Effector memory CD4-positive, alpha-beta T cell (primary cell): ENCODE results near the gene AQR.

Experiments
- DNase-seq, 3 donors: peaks; one replicate each; pipeline ENCODE4 v3.0.0-alpha.2; 2020
- H3K27ac ChIP-seq: 2 replicates; pipeline ENCODE4 v1.7.0; 2013; ENCODE audit warnings: mild to moderate bottlenecking, low read length, moderate library complexity; ENCODE audit not compliant: insufficient read depth, poor library complexity, severe bottlenecking
- H3K27me3 ChIP-seq: replicated peaks from 2 replicates; pipeline ENCODE4 v1.7.0; 2013; ENCODE audit warnings: mild to moderate bottlenecking, low read length; ENCODE audit not compliant: insufficient read depth, control insufficient read depth, poor library complexity, severe bottlenecking
- H3K36me3 ChIP-seq: 2 replicates; pipeline ENCODE4 v1.7.0; 2013; ENCODE audit warnings: mild to moderate bottlenecking, low read length, moderate library complexity; ENCODE audit not compliant: control insufficient read depth, insufficient read depth
- H3K4me1 ChIP-seq: 2 replicates; pipeline ENCODE4 v1.7.0; 2013; ENCODE audit warnings: low read length, mild to moderate bottlenecking; ENCODE audit not compliant: control insufficient read depth, insufficient read depth, poor library complexity, severe bottlenecking
- H3K4me3 ChIP-seq: 2 replicates; pipeline ENCODE4 v1.7.0; 2013; ENCODE audit warnings: low read length, low read depth, mild to moderate bottlenecking; ENCODE audit not compliant: insufficient read depth, poor library complexity, severe bottlenecking
- H3K9me3 ChIP-seq: 2 replicates; pipeline ENCODE4 v1.7.0; 2013; ENCODE audit warnings: mild to moderate bottlenecking, low read length, moderate library complexity; ENCODE audit not compliant: control insufficient read depth
- total RNA-seq, 3 donors: gene quantifications; one replicate each; lab custom pipeline; 2026; lab: John Stamatoyannopoulos, UW

Gene AQR
- total RNA-seq, result 91.8 to 106 (median 95.1) reads per million in 3 donors

GRCh38 chr15:34969340-34970097, at the start of gene AQR:
Gene AQR, minus strand, starts transcription at chr15:34969742. Its CDS starts 129 bp downstream, at chr15:34969613.
- Histone ChIP-seq H3K27ac (peak within 1 kb of the TSS; percentile 82), H3K4me3 (peak within 1 kb of the TSS; percentile 96), H3K9me3 (no peaks in the 10 kb centered on the region), H3K36me3 (peaks cover 5% of the 10 kb centered on the region), H3K27me3 (no peaks in the 10 kb centered on the region), H3K4me1 (peaks cover 11% of the 10 kb centered on the region)
- peak; percentile 84 to 90 (median 89) for DNase-seq

- DNase-seq, result no peak
- Histone ChIP-seq H3K4me3 (no peak overlapping the region), H3K27me3 (no peaks in the 10 kb centered on the region), H3K9me3 (no peaks in the 10 kb centered on the region), H3K27ac (no peak overlapping the region), H3K36me3 (no peaks in the 10 kb centered on the region), H3K4me1 (no peaks in the 10 kb centered on the region)
These were observed 44.7 kb upstream of the AQR start for GRCh38 chr15:35014241-35014640.

- Histone ChIP-seq H3K27me3 (no peaks in the 10 kb centered on the region), H3K36me3 (no peaks in the 10 kb centered on the region), H3K27ac (no peak overlapping the region), H3K4me1 (no peaks in the 10 kb centered on the region), H3K4me3 (no peak overlapping the region), H3K9me3 (no peaks in the 10 kb centered on the region)
- no peak for DNase-seq
These were observed 43.8 kb upstream of the AQR start for GRCh38 chr15:35013370-35013769.

GRCh38 chr15:35007397-35007796, 37.9 kb upstream of the AQR start:
- no peak for DNase-seq
- Histone ChIP-seq H3K27ac (no peak overlapping the region), H3K36me3 (no peaks in the 10 kb centered on the region), H3K27me3 (no peaks in the 10 kb centered on the region), H3K4me3 (no peak overlapping the region), H3K9me3 (no peaks in the 10 kb centered on the region), H3K4me1 (no peaks in the 10 kb centered on the region)

- Histone ChIP-seq H3K4me1 (no peaks in the 10 kb centered on the region), H3K36me3 (no peaks in the 10 kb centered on the region), H3K4me3 (no peak overlapping the region), H3K27me3 (no peaks in the 10 kb centered on the region), H3K9me3 (no peaks in the 10 kb centered on the region), H3K27ac (no peak overlapping the region)
- no peak for DNase-seq
These were observed 36.4 kb upstream of the AQR start for GRCh38 chr15:35005933-35006332.

- no peak overlapping the region for H3K4me3 ChIP-seq
- H3K9me3 ChIP-seq, result no peaks in the 10 kb centered on the region
- no peaks in the 10 kb centered on the region for H3K4me1 ChIP-seq
- H3K27me3 ChIP-seq, result no peaks in the 10 kb centered on the region
- no peak overlapping the region for H3K27ac ChIP-seq
- no peaks in the 10 kb centered on the region for H3K36me3 ChIP-seq
- DNase-seq, result no peak
These were observed 34.4 kb upstream of the AQR start for GRCh38 chr15:35003928-35004327.

- no peak for DNase-seq
- Histone ChIP-seq H3K4me1 (no peaks in the 10 kb centered on the region), H3K27me3 (no peaks in the 10 kb centered on the region), H3K27ac (no peak overlapping the region), H3K36me3 (no peaks in the 10 kb centered on the region), H3K4me3 (no peak overlapping the region), H3K9me3 (no peaks in the 10 kb centered on the region)
These were observed 31.0 kb upstream of the AQR start for GRCh38 chr15:35000511-35000910.

- H3K27me3 ChIP-seq, result no peaks in the 10 kb centered on the region
- no peaks in the 10 kb centered on the region for H3K9me3 ChIP-seq
- H3K4me1 ChIP-seq, result no peaks in the 10 kb centered on the region
- no peak overlapping the region for H3K27ac ChIP-seq
- no peak for DNase-seq
- H3K36me3 ChIP-seq, result no peaks in the 10 kb centered on the region
- H3K4me3 ChIP-seq, result no peak overlapping the region
These were observed 30.4 kb upstream of the AQR start for GRCh38 chr15:34999906-35000305.

- Histone ChIP-seq H3K36me3 (no peaks in the 10 kb centered on the region), H3K4me3 (no peak overlapping the region), H3K4me1 (no peaks in the 10 kb centered on the region), H3K9me3 (no peaks in the 10 kb centered on the region), H3K27me3 (no peaks in the 10 kb centered on the region), H3K27ac (no peak overlapping the region)
- DNase-seq, result no peak
These were observed 25.4 kb upstream of the AQR start for GRCh38 chr15:34994925-34995324.

GRCh38 chr15:34993877-34994276, 24.3 kb upstream of the AQR start:
- Histone ChIP-seq H3K4me1 (no peaks in the 10 kb centered on the region), H3K4me3 (no peak overlapping the region), H3K36me3 (no peaks in the 10 kb centered on the region), H3K9me3 (no peaks in the 10 kb centered on the region), H3K27ac (no peak overlapping the region), H3K27me3 (no peaks in the 10 kb centered on the region)
- DNase-seq, result no peak
